Omental fat pad (tissue), 4 donors: Measurements from ENCODE around the gene FBXL14. TPM values are rescaled to one million over a fixed set of nuclear protein-coding genes. Genes with fewer than 3 reads are reported as not detected.

Experiments used
- ATAC-seq: fragments of 150-250 bp; one replicate; pipeline ENCODE4 v1.9.1; 2016; ENCODE audit warnings: mild to moderate bottlenecking, moderate library complexity; ENCODE audit not compliant: low FRiP score
- DNase-seq: peaks from one replicate; pipeline ENCODE4 v3.0.0-alpha.2; 2019; ENCODE audit warnings: low spot score
- total RNA-seq, 4 donors: library from RNA; depleted of rRNA; stranded (reverse); fragments of >200 nt; gene quantifications; one replicate each; pipeline ENCODE4 v1.1.0, GENCODE V29; 2016
- TF ChIP-seq, protein P1 (sequence below), 3 donors: fragments of 450-650 bp; IDR thresholded peaks; one replicate each; pipeline ENCODE4 v1.5.1; 2016 to 2017; ENCODE audit warnings: antibody characterized with exemption in 3 of 3, mild to moderate bottlenecking in 3 of 3, moderate library complexity in 2 of 3

Gene FBXL14
- total RNA-seq, 4 donors from 2014 or later, result 7.3 to 15.6 (median 10.1) TPM

DNA sequence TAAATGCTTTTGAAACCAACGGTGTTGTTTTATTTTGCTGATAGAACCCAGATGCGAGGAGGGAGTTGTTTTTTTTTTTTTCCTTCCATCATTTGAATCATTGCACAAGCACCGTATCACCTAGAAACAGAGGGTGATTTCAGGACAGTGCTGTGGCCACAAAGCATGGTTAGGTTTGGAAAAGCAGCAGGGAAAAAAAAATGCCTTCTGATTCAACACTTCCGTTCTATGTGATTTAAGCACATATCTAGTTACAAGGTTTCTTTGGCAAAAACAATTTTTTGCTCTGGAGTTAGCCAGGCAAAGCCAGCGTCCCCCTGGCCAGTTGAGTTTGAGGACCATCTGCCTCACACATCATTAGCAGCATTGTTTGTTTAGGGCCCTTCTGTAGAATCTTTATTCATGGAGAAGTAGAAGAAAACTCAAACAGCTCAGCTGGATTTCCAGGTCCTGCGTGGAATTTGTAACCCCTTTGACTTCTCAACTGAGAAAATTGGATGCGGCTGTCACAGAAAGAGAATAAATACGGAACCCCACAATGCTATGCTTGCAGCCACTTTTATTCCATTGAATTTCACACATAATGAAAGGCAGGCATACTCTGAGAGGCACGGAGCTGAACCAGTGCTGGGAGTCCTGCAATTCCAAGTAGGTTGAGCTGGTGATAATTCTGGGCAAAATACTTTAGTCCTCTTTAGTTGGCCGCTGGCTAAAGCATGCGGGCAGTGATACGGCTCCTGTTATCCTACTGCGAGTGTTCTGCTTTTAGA is 17.6 kb upstream of the FBXL14 start:
- TF ChIP-seq, protein P1, sequence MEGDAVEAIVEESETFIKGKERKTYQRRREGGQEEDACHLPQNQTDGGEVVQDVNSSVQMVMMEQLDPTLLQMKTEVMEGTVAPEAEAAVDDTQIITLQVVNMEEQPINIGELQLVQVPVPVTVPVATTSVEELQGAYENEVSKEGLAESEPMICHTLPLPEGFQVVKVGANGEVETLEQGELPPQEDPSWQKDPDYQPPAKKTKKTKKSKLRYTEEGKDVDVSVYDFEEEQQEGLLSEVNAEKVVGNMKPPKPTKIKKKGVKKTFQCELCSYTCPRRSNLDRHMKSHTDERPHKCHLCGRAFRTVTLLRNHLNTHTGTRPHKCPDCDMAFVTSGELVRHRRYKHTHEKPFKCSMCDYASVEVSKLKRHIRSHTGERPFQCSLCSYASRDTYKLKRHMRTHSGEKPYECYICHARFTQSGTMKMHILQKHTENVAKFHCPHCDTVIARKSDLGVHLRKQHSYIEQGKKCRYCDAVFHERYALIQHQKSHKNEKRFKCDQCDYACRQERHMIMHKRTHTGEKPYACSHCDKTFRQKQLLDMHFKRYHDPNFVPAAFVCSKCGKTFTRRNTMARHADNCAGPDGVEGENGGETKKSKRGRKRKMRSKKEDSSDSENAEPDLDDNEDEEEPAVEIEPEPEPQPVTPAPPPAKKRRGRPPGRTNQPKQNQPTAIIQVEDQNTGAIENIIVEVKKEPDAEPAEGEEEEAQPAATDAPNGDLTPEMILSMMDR (IDR thresholded peaks at IDR 0.05), result no peak
- DNase-seq (no peak), ATAC-seq (peak; percentile 56)

DNA sequence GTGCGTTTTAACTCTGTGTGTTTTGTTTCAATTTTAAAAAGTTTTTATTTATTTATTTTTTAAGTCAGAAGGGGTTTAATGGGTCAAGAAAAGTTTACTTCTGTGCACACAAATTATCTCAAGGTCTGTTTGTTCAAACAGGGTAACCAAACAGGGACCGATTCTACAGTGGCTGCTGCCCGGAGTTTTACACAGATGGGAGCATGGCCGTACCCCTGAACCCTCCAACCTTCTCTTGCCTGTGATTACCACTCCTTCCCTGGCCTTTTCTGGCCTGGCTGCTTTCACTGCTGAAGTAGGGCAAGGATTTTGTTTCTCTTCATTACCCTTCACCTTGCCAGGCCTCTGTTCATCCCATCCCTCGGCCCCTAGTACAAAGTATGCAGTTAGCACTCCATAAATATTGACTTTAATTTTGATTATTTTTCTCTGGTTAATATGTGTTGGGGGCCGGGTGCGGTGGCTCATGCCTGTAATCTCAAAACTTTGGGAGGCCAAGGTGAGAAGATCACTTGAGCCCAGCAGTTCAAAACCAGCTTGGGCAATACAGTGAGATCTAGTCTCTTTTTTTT is 15.8 kb upstream of the FBXL14 start:
- TF ChIP-seq, protein P1 (IDR thresholded peaks at IDR 0.05), result no peak
- DNase-seq, result no peak
- ATAC-seq, result no peak

DNA sequence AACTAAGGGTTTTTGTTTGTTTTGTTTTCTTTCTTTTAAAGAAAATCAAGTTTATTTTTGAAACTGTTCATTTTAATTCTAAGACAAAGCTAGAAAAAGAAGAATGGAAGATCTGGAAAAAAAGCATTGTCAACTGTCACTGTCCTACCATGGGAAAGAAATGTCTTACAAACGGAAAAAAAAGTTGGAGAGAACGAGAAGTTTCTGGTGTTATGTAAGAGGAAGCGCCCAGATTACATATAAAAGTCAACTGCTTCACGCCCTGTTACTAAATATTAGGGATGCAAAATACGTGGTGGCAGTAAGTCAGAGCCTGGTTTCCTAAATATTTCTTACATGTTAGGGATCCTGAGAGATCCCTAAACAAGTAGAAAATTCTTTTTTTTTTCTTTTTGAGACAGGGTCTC is 14.3 kb upstream of the FBXL14 start:
- ATAC-seq, result no peak
- TF ChIP-seq, protein P1 (IDR thresholded peaks at IDR 0.05), result no peak
- no peak for DNase-seq

DNA sequence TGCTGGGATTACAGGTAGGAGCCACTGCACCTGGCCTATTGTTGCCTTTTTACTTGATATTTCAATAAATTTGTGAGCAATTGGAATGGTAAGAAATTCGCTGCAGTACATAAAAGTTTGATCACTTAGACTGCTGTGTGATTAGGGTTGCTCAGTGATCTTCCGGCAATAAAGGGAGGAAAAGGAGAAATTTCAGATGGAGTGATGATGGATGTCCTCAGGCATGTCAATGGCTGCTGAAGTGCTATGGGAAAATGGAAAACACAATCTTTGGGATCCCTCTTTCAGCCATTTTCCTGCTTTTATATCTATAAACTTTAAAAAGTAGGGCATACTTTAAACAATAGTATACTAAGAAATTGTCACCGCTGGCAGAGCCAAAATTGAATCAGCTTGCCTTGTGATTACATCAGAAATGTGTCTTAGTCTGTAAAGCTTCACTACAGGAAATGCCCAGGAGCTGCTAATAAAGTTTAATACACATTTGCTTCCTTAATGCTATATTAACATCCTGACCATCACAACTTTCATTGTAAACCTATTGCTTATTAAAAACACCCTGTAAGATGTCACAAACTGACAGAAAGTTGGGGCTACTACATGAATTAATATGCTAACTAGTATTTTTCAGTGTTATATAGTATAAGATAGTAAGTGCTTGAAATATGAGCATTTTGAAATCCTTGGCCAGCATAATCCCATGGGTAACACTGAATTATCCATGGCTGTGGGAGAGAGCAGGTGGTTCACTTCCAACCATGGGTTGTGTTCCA is 13.7 kb upstream of the FBXL14 start:
- TF ChIP-seq, protein P1 (IDR thresholded peaks at IDR 0.05), result no peak
- ATAC-seq (no peak), DNase-seq (no peak)

DNA sequence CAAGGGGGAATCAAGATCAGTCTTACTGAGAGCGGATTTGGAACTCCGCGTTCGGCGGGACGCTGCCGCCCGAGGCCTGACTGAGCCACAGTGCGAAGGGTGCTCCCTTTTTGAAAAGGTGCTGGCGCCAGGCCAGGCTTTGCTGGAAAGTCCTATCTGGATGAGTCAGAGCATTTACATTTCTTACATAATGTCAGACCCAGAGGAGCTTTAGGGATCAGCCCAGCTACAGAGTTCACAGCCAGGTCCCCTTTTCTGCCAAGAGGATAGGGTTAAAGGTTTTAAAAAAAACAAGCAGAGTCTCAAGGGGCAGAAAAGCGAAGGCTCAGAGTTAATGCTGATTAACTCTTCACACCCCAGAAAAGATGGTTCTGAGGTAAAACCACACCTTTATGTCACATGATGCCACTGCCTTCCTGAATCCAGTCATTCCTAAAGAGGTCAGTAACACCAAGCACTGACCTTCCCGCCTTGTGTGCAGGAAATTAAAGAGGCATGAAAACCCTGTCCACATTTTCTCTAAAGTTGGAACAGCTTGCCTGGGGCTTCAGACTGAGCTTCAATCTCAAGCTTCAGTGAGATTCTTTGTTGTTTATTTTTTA is 11.7 kb upstream of the FBXL14 start:
- peak; percentile 78 for ATAC-seq
- peak; percentile 96 for DNase-seq
- TF ChIP-seq, protein P1 (IDR thresholded peaks at IDR 0.05), result no peak

DNA sequence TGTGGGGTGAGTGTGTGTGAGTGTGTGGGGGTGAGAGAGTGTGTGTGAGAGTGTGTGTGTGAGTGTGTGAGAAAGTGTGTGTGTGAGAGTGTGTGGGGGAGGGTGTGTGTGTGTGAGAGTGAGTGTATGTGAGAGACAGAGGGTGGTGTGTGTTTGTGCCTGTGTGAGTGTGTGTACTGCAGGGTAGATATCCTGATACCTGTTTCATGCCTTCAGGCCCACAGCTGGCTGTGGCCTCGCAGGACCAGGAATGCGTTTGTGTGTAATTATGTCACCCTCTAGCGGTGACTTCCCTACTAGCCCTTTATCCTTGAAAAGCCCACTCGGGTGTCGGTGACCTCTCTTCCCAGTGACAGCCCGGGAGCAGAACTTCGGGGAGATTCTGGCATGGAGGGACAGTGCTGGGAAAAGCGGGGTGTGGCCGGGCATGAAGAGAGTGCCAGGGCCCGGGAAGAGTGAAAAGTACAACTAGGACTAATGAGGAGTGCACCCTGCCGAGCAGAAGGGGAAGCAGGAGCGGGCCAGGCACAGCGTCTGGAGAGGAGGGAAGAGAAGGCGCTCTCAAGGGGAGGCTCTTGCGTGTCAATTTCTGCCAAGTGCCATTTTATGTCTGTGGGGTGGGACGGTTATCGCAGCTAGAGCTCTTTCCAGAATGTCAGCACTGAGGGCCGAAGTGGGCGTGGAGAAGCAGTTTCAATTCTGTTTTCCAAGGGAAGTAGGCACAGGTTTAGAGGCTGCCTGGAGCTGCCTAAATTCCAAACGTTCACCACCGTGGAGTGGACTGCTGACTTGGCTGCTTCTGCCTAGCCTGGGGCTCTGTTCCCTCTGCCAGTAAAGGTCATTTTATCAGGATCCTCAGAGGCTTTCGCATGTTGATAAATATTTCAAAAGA is 11.0 kb upstream of the FBXL14 start:
- DNase-seq (no peak), ATAC-seq (peak; percentile 77)
- TF ChIP-seq, protein P1 (IDR thresholded peaks at IDR 0.05), result peak in 1 of 3 donors; percentile 46
